Effector CD4-positive, alpha-beta T cell (primary cell): Measurements from ENCODE around the gene CASR.

ENCODE experiments used
- DNase-seq: peaks from one replicate; pipeline ENCODE4 v3.0.0-alpha.2; 2020

The CASR gene

GRCh38 chr3:122310361-122310760 is 126.9 kb downstream of the CASR start:
- no peak for DNase-seq

GRCh38 chr3:122312826-122313225 is 129.4 kb downstream of the CASR start:
- no peak for DNase-seq

GRCh38 chr3:122313281-122313680 is 129.8 kb downstream of the CASR start:
- no peak for DNase-seq

- no peak for DNase-seq
Observed at GRCh38 chr3:122314228-122314876, 130.9 kb downstream of the CASR start.

- DNase-seq: no peak
Observed at GRCh38 chr3:122315619-122316018, 132.2 kb downstream of the CASR start.

- DNase-seq: no peak
Observed at GRCh38 chr3:122316368-122316767, 132.9 kb downstream of the CASR start.

GRCh38 chr3:122318620-122319019 is 135.2 kb downstream of the CASR start:
- DNase-seq: no peak

- no peak for DNase-seq
Observed at GRCh38 chr3:122322095-122323075, 138.9 kb downstream of the CASR start.

- DNase-seq: no peak
Observed at GRCh38 chr3:122324871-122325323, 141.4 kb downstream of the CASR start, which contains the start of gene CSTA. Gene CSTA, plus strand, starts transcription at chr3:122325248. Its CDS starts 45 bp downstream, at chr3:122325293.

- no peak for DNase-seq
Observed at GRCh38 chr3:122325769-122326168, 142.3 kb downstream of the CASR start.

GRCh38 chr3:122331886-122332285 is 148.4 kb downstream of the CASR start:
- DNase-seq: no peak

GRCh38 chr3:122332551-122332950 is 149.1 kb downstream of the CASR start:
- no peak for DNase-seq
